Nephron (organoid): ENCODE results near the gene TP63.
A peak's percentile ranks its signal among the peaks of the same experiment; 100 is the strongest.

ENCODE experiments used
- H3K27ac Mint-ChIP-seq, 3 experiments: 2 replicates each; pipeline ENCODE4 v1.8.0; 2020; ENCODE audit warnings: mixed read lengths in 3 of 3, mild to moderate bottlenecking in 2 of 3, moderate library complexity in 1 of 3
- H3K27me3 Mint-ChIP-seq: 2 replicates; pipeline ENCODE4 v1.8.0; 2021; ENCODE audit warnings: low read depth, mild to moderate bottlenecking, moderate library complexity, mixed read lengths
- H3K36me3 Mint-ChIP-seq: 2 replicates; pipeline ENCODE4 v1.8.0; 2020; ENCODE audit warnings: low read depth, mixed read lengths
- H3K4me1 Mint-ChIP-seq: 2 replicates; pipeline ENCODE4 v1.8.0; 2020; ENCODE audit warnings: mixed read lengths
- H3K4me3 Mint-ChIP-seq, 3 experiments: 2 replicates each; pipeline ENCODE4 v1.8.0; 2020; ENCODE audit warnings: mild to moderate bottlenecking in 3 of 3, mixed read lengths in 3 of 3, moderate library complexity in 2 of 3
- H3K9me3 Mint-ChIP-seq: 2 replicates; pipeline ENCODE4 v1.8.0; 2020; ENCODE audit warnings: mixed read lengths
- TF ChIP-seq, protein P1 (sequence below), 3 experiments: fragments of 200-600 bp; sonication (generic); IDR thresholded peaks; one replicate each; pipeline ENCODE4 v1.5.0; 2021; ENCODE audit warnings: antibody characterized with exemption in 3 of 3; ENCODE audit not compliant: unreplicated experiment in 3 of 3

Gene TP63

DNA sequence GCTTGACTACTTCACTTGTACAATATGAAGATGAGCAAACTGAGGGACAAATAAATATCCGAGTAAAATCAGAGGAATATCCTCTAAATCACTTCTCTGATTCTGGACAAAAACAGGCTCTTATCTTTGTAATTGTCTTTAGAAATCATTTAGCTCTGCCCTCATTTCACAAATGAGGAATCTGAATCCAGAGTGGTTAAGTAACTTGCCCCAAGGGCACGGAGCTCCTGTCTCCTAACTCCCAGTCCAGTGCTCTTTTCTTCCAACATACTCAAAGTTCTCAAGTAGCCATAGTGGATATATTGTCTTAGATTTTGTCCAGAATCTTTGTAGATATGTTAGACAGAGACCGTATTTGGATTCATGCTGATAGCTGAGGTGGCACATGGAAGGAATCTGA lies 156.0 kb downstream of the TP63 start:
- no peaks in the 10 kb centered on the region for H3K9me3 Mint-ChIP-seq
- H3K27me3 Mint-ChIP-seq: no peaks in the 10 kb centered on the region
- H3K4me1 Mint-ChIP-seq: peaks cover 6% of the 10 kb centered on the region
- TF ChIP-seq, protein P1, sequence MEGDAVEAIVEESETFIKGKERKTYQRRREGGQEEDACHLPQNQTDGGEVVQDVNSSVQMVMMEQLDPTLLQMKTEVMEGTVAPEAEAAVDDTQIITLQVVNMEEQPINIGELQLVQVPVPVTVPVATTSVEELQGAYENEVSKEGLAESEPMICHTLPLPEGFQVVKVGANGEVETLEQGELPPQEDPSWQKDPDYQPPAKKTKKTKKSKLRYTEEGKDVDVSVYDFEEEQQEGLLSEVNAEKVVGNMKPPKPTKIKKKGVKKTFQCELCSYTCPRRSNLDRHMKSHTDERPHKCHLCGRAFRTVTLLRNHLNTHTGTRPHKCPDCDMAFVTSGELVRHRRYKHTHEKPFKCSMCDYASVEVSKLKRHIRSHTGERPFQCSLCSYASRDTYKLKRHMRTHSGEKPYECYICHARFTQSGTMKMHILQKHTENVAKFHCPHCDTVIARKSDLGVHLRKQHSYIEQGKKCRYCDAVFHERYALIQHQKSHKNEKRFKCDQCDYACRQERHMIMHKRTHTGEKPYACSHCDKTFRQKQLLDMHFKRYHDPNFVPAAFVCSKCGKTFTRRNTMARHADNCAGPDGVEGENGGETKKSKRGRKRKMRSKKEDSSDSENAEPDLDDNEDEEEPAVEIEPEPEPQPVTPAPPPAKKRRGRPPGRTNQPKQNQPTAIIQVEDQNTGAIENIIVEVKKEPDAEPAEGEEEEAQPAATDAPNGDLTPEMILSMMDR (IDR thresholded peaks at IDR 0.05; ENCODE audit: unreplicated experiment in 3 of 3): no peak
- H3K36me3 Mint-ChIP-seq: no peaks in the 10 kb centered on the region
- no peak overlapping the region for H3K27ac Mint-ChIP-seq
- no peak overlapping the region for H3K4me3 Mint-ChIP-seq

DNA sequence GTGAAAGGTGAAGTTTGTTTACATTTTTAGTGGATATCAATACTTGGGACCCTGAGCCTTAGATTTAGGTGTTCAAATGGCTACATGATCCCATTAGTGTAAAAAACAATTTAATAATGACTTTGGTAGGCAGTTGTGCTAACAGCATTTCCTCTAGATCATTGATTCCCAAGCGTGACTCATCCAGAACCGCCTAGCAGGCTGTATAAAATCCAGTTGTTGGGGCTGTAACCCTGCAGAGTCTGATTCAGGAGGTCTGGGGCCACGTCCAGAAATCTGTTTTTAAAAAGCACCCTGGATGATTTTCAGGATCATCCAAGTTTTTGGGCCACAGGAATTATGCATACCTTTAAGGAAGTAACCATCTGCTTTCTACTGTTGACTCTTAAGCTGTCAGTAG lies 156.4 kb downstream of the TP63 start:
- Mint-ChIP-seq H3K36me3 (no peaks in the 10 kb centered on the region), H3K9me3 (no peaks in the 10 kb centered on the region), H3K27me3 (no peaks in the 10 kb centered on the region), H3K27ac (no peak overlapping the region), H3K4me3 (no peak overlapping the region), H3K4me1 (peaks cover 5% of the 10 kb centered on the region)
- TF ChIP-seq, protein P1 (IDR thresholded peaks at IDR 0.05; ENCODE audit: unreplicated experiment in 3 of 3): no peak

DNA sequence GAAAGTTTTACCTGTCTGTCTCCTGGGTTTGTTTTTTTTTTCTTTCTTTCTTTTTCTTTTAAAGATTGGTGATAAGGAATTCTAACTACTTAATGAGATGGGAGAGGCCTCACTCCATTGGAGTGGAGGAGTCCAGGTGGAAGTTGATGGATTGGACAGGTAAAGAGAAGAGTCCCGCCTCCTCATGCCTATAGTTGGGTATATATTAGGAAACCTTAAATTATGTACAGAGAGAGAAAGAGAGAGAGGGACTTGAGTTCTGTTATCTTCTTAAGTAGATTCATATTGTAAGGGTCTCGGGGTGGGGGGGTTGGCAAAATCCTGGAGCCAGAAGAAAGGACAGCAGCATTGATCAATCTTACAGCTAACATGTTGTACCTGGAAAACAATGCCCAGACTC lies 158.2 kb downstream of the TP63 start:
- no peaks in the 10 kb centered on the region for H3K36me3 Mint-ChIP-seq
- H3K4me3 Mint-ChIP-seq: peak overlapping the region in 2 of 3 experiments; percentile 10 to 27
- no peaks in the 10 kb centered on the region for H3K27me3 Mint-ChIP-seq
- TF ChIP-seq, protein P1 (IDR thresholded peaks at IDR 0.05; ENCODE audit: unreplicated experiment in 3 of 3): no peak
- no peaks in the 10 kb centered on the region for H3K9me3 Mint-ChIP-seq
- H3K4me1 Mint-ChIP-seq: peaks cover 5% of the 10 kb centered on the region
- H3K27ac Mint-ChIP-seq: peak overlapping the region in 1 of 3 experiments; percentile 42

DNA sequence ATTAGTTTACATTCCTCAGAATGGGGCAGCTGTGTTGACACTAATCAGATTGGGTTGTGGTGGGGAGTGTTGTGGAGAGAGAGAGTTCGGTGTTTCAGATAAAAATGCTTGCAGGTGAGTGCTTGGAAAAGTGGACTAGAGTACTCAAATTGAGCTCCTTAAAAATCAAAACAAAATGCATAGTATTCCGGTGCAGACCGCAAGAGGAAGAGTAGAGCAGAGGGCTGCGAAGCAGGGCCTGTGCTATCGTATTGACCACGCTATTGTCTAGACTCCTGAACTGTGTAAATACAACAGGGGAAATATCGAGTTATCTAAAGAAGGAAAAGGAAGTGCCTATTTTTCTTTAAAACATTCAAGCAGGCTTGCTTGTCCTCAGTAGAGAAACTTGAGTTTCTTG lies 159.5 kb downstream of the TP63 start:
- H3K27me3 Mint-ChIP-seq: no peaks in the 10 kb centered on the region
- peaks cover 5% of the 10 kb centered on the region for H3K4me1 Mint-ChIP-seq
- no peaks in the 10 kb centered on the region for H3K36me3 Mint-ChIP-seq
- TF ChIP-seq, protein P1 (IDR thresholded peaks at IDR 0.05; ENCODE audit: unreplicated experiment in 3 of 3): no peak
- H3K4me3 Mint-ChIP-seq: peak overlapping the region in 2 of 3 experiments; percentile 36 to 56
- no peaks in the 10 kb centered on the region for H3K9me3 Mint-ChIP-seq
- peak overlapping the region; percentile 64 to 89 (median 82) for H3K27ac Mint-ChIP-seq

DNA sequence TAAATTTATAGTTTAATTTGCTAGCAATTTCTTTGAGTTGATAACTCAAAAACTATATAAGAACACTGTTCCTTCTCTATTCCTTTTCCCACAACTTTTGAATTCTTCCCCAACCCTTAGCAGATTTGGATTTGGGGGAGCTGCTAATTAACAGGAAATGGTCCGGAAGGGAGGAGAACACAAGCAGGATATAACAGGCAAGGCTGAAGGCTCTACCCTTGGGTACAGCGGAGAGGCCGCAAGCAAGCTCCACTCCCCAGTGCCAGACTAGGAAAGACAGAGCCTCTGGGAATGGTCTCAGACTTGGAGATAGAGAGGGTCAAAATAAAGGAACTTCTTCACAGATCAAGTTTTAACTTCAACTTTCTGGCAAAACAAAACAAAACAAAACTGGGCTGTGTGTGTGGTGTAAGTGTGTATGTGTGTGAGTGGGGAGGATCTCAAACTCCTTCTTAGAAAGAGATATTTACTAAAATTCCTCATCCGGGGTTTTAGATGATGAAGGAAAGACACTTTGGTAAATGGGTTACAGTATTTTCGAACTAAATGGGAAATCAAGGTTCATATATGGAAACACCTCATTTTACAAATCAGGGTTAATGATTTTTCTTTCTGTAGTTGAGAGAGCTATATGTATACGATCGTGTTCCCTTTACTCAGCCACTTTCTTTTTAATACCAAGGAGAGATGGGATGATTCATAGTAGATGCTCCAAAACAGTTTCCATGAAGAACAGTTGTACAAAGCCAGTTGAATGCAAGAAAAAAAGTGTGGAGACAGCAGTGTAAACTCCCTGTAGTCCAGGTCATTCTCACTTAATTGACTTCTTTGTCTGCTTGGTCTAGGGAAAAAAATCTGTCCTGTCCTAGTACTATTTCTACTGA lies 161.1 kb downstream of the TP63 start:
- Mint-ChIP-seq H3K4me1 (peaks cover 5% of the 10 kb centered on the region), H3K27ac (peak overlapping the region in 1 of 3 experiments; percentile 51), H3K27me3 (no peaks in the 10 kb centered on the region), H3K36me3 (no peaks in the 10 kb centered on the region), H3K9me3 (no peaks in the 10 kb centered on the region), H3K4me3 (no peak overlapping the region)
- TF ChIP-seq, protein P1 (IDR thresholded peaks at IDR 0.05; ENCODE audit: unreplicated experiment in 3 of 3): no peak

DNA sequence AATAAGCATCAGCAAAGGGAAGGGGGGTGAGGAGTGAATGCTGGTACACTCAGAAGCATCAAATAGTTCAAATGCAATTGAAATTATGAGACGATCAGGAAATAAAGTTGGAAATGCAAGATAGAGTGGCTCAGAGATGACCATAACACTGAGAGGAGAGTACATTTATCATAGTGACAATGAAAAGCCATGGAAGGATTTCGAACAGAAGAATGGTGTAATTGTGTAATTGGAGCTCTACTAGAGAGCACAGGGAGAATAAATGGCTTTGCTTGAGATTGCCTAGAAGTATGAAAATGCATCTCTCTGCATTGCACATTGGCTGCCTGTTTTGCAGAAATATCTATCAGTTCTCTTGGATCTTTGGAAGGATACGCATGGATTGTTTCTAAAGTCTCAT lies 163.3 kb downstream of the TP63 start:
- no peaks in the 10 kb centered on the region for H3K27me3 Mint-ChIP-seq
- TF ChIP-seq, protein P1 (IDR thresholded peaks at IDR 0.05; ENCODE audit: unreplicated experiment in 3 of 3): no peak
- peak overlapping the region in 1 of 3 experiments; percentile 1 for H3K27ac Mint-ChIP-seq
- H3K4me1 Mint-ChIP-seq: peaks cover 10% of the 10 kb centered on the region
- H3K36me3 Mint-ChIP-seq: no peaks in the 10 kb centered on the region
- H3K9me3 Mint-ChIP-seq: no peaks in the 10 kb centered on the region
- no peak overlapping the region for H3K4me3 Mint-ChIP-seq
